WTC11 (cell line): ENCODE results near the gene BIRC2. TPM values are rescaled to one million over a fixed set of nuclear protein-coding genes. Genes with fewer than 3 reads are reported as not detected.

Source experiments
- ATAC-seq: fragments of 200-7000 bp; cut with Tn5 transposase; 2 replicates; pipeline ENCODE4 v1.10.0; 2021; ENCODE audit warnings: mild to moderate bottlenecking, moderate library complexity
- CTCF ChIA-PET: fragments of 300-600 bp; sonication (Branson Sonifier 250); formaldehyde crosslinking; loops from one replicate; lab custom pipeline; 2021; ENCODE audit warnings: antibody characterized with exemption; lab: Charles Lee
- POLR2A ChIA-PET: fragments of 350-600 bp; sonication (Branson Sonifier 250); formaldehyde crosslinking; loops from one replicate; lab custom pipeline; 2021; ENCODE audit warnings: antibody characterized with exemption; lab: Charles Lee
- DNase-seq: peaks from one replicate; pipeline ENCODE4 v3.0.0; 2021; ENCODE audit warnings: low spot score
- H3K27ac Mint-ChIP-seq: 2 replicates; pipeline ENCODE4 v1.8.0; 2021; ENCODE audit warnings: mixed read lengths
- H3K27me3 Mint-ChIP-seq: 2 replicates; pipeline ENCODE4 v1.8.0; 2021; ENCODE audit warnings: low read depth, mild to moderate bottlenecking, moderate library complexity, mixed read lengths
- H3K36me3 Mint-ChIP-seq: 2 replicates; pipeline ENCODE4 v1.8.0; 2021; ENCODE audit warnings: mixed read lengths
- H3K4me1 Mint-ChIP-seq: 2 replicates; pipeline ENCODE4 v1.8.0; 2022; ENCODE audit warnings: mixed read lengths
- H3K4me3 Mint-ChIP-seq: 2 replicates; pipeline ENCODE4 v1.8.0; 2021; ENCODE audit warnings: mild to moderate bottlenecking, moderate library complexity, mixed read lengths
- H3K9me3 Mint-ChIP-seq: 2 replicates; pipeline ENCODE4 v1.8.0; 2021; ENCODE audit warnings: mixed read lengths
- ESRRA ChIP-seq: sonication (generic); formaldehyde crosslinking; IDR thresholded peaks from 2 replicates; pipeline ENCODE4 v1.8.1; 2022; ENCODE audit warnings: mild to moderate bottlenecking, missing genetic modification reagents, borderline replicate concordance
- FOXJ3 ChIP-seq: sonication (generic); formaldehyde crosslinking; IDR thresholded peaks from 2 replicates; pipeline ENCODE4 v1.9.0; 2021; ENCODE audit warnings: missing genetic modification reagents, mild to moderate bottlenecking, borderline replicate concordance
- FOXK1 ChIP-seq: sonication (generic); formaldehyde crosslinking; IDR thresholded peaks from 2 replicates; pipeline ENCODE4 v1.8.0; 2022; ENCODE audit warnings: mild to moderate bottlenecking, moderate library complexity, missing genetic modification reagents
- FOXP1 ChIP-seq: sonication (generic); formaldehyde crosslinking; IDR thresholded peaks from 2 replicates; pipeline ENCODE4 v1.8.0; 2022; ENCODE audit warnings: missing genetic modification reagents, mild to moderate bottlenecking, moderate library complexity, borderline replicate concordance
- GRHL2 ChIP-seq: fragments of 250-450 bp; sonication (Bioruptor Pico); IDR thresholded peaks from 2 replicates; pipeline ENCODE4 v1.8.0; 2022; ENCODE audit warnings: mild to moderate bottlenecking, moderate library complexity; ENCODE audit not compliant: insufficient replicate concordance, severe bottlenecking
- HMGA2 ChIP-seq: fragments of 250-450 bp; sonication (Bioruptor Pico); IDR thresholded peaks from 2 replicates; pipeline ENCODE4 v1.4.0; 2021; ENCODE audit warnings: mild to moderate bottlenecking, moderate library complexity
- MAX ChIP-seq: sonication (generic); formaldehyde crosslinking; IDR thresholded peaks from 2 replicates; pipeline ENCODE4 v1.8.0; 2022; ENCODE audit warnings: mild to moderate bottlenecking, missing genetic modification reagents
- NFATC4 ChIP-seq: fragments of 250-450 bp; sonication (Bioruptor Pico); IDR thresholded peaks from 2 replicates; pipeline ENCODE4 v1.9.0; 2021; ENCODE audit warnings: mild to moderate bottlenecking
- NFE2L1 ChIP-seq: sonication (generic); formaldehyde crosslinking; IDR thresholded peaks from 2 replicates; pipeline ENCODE4 v1.8.1; 2023; ENCODE audit warnings: missing genetic modification reagents
- NFYB ChIP-seq: sonication (generic); formaldehyde crosslinking; conservative IDR thresholded peaks from 2 replicates; pipeline ENCODE4 v1.8.0; 2022; ENCODE audit warnings: low read depth, missing genetic modification reagents
- TCF7 ChIP-seq: sonication (generic); formaldehyde crosslinking; IDR thresholded peaks from 2 replicates; pipeline ENCODE4 v1.8.0; 2022; ENCODE audit warnings: mild to moderate bottlenecking, low read depth, missing genetic modification reagents, moderate library complexity
- TP53 ChIP-seq: sonication (generic); formaldehyde crosslinking; IDR thresholded peaks from 2 replicates; pipeline ENCODE4 v1.8.1; 2023; ENCODE audit warnings: mild to moderate bottlenecking, missing genetic modification reagents
- ZNF121 ChIP-seq: sonication (generic); formaldehyde crosslinking; IDR thresholded peaks from 2 replicates; pipeline ENCODE4 v1.8.0; 2023; ENCODE audit warnings: missing genetic modification reagents
- ZNF232 ChIP-seq: sonication (generic); formaldehyde crosslinking; IDR thresholded peaks from 2 replicates; pipeline ENCODE4 v1.8.0; 2022; ENCODE audit warnings: mild to moderate bottlenecking, missing genetic modification reagents
- ZNF317 ChIP-seq: sonication (generic); formaldehyde crosslinking; IDR thresholded peaks from 2 replicates; pipeline ENCODE4 v1.8.1; 2023; ENCODE audit warnings: low read depth, mild to moderate bottlenecking, moderate library complexity, missing genetic modification reagents, borderline replicate concordance
- ZNF396 ChIP-seq: fragments of 250-450 bp; sonication (Bioruptor Pico); IDR thresholded peaks from 2 replicates; pipeline ENCODE4 v1.8.0; 2021; ENCODE audit warnings: mild to moderate bottlenecking, moderate library complexity, borderline replicate concordance
- total RNA-seq: library from RNA; stranded (reverse); gene quantifications from 3 replicates; pipeline ENCODE4 v1.2.3, GENCODE V29; 2021
- TF ChIP-seq, protein P1 (sequence below): sonication (generic); formaldehyde crosslinking; IDR thresholded peaks from 2 replicates; pipeline ENCODE4 v1.8.0; 2023; ENCODE audit warnings: missing genetic modification reagents
- TF ChIP-seq, protein P2 (sequence below): sonication (generic); formaldehyde crosslinking; IDR thresholded peaks from 2 replicates; pipeline ENCODE4 v1.8.1; 2022; ENCODE audit warnings: low read depth, mild to moderate bottlenecking, moderate library complexity, missing genetic modification reagents, borderline replicate concordance
- TF ChIP-seq, protein P3 (sequence below): fragments of 250-450 bp; sonication (Bioruptor Pico); IDR thresholded peaks from 2 replicates; pipeline ENCODE4 v2.1.2; 2022; ENCODE audit warnings: mild to moderate bottlenecking, moderate library complexity

Gene BIRC2
- total RNA-seq, 1 experiment from 2014 or later, result 22.3 TPM

GRCh38 chr11:102395720-102396393, 48.8 kb downstream of the BIRC2 start:
- ATAC-seq, result no peak
- no peak for DNase-seq
- no peaks in the 10 kb centered on the region for H3K4me1 Mint-ChIP-seq

GRCh38 chr11:102396708-102397563, 49.9 kb downstream of the BIRC2 start:
- DNase-seq (no peak), ATAC-seq (no peak)
- Mint-ChIP-seq H3K4me3 (no peak overlapping the region), H3K27me3 (no peaks in the 10 kb centered on the region), H3K9me3 (no peaks in the 10 kb centered on the region), H3K36me3 (peaks cover 37% of the 10 kb centered on the region)
- POLR2A ChIA-PET, result no interaction called here
- TF ChIP-seq NFYB (CRISPR knock-in tag), result no peak
- no peak for TF ChIP-seq FOXP1
- TF ChIP-seq, protein P1, sequence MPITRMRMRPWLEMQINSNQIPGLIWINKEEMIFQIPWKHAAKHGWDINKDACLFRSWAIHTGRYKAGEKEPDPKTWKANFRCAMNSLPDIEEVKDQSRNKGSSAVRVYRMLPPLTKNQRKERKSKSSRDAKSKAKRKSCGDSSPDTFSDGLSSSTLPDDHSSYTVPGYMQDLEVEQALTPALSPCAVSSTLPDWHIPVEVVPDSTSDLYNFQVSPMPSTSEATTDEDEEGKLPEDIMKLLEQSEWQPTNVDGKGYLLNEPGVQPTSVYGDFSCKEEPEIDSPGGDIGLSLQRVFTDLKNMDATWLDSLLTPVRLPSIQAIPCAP (CRISPR knock-in tag), result no peak
- no peak for TF ChIP-seq ZNF396 (CRISPR knock-in tag)
- TF ChIP-seq, protein P2, sequence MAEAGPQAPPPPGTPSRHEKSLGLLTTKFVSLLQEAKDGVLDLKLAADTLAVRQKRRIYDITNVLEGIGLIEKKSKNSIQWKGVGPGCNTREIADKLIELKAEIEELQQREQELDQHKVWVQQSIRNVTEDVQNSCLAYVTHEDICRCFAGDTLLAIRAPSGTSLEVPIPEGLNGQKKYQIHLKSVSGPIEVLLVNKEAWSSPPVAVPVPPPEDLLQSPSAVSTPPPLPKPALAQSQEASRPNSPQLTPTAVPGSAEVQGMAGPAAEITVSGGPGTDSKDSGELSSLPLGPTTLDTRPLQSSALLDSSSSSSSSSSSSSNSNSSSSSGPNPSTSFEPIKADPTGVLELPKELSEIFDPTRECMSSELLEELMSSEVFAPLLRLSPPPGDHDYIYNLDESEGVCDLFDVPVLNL, result no peak
- no peak for TF ChIP-seq FOXK1
- no peak for TF ChIP-seq MAX (CRISPR knock-in tag)
- TF ChIP-seq NFE2L1 (CRISPR knock-in tag), result no peak
- TF ChIP-seq, all 79 proteins: peak for 0
- H3K27ac Mint-ChIP-seq, result no peak overlapping the region
- H3K4me1 Mint-ChIP-seq, result no peaks in the 10 kb centered on the region
- CTCF ChIA-PET, result interaction anchor here (1.6 kb wide), 1 partner anchor 10 kb away, joined by 7 read pairs; no protein-coding TSS in a partner anchor

More at GRCh38 chr11:102395720-102396393, 48.8 kb downstream of the BIRC2 start:
- CTCF ChIA-PET, result interaction anchor here (0.6 to 1.0 kb wide), 3 partner anchors 217 to 385 kb away, joined by 3 read pairs; partner anchors contain the start of gene MMP10
- no peaks in the 10 kb centered on the region for H3K9me3 Mint-ChIP-seq
- H3K36me3 Mint-ChIP-seq, result peaks cover 27% of the 10 kb centered on the region
- no peaks in the 10 kb centered on the region for H3K27me3 Mint-ChIP-seq
- POLR2A ChIA-PET, result no interaction called here
- no peak for TF ChIP-seq NFATC4 (CRISPR knock-in tag)
- TF ChIP-seq ZNF121, result peak; percentile 59; the same call in 1 of the 2 replicates
- TF ChIP-seq TP53 (CRISPR knock-in tag), result no peak
- no peak overlapping the region for H3K27ac Mint-ChIP-seq
- no peak overlapping the region for H3K4me3 Mint-ChIP-seq

GRCh38 chr11:102398297-102398696, 51.3 kb downstream of the BIRC2 start:
- Mint-ChIP-seq H3K9me3 (no peaks in the 10 kb centered on the region), H3K36me3 (peaks cover 34% of the 10 kb centered on the region)

GRCh38 chr11:102399189-102399588, 52.2 kb downstream of the BIRC2 start:
- DNase-seq (no peak), ATAC-seq (no peak)
- Mint-ChIP-seq H3K27ac (no peak overlapping the region), H3K4me1 (no peaks in the 10 kb centered on the region), H3K27me3 (no peaks in the 10 kb centered on the region), H3K36me3 (peaks cover 31% of the 10 kb centered on the region), H3K9me3 (no peaks in the 10 kb centered on the region), H3K4me3 (no peak overlapping the region)
- ChIA-PET POLR2A (no interaction called here), CTCF (interaction anchor here (1.7 kb wide), 1 partner anchor 9 kb away, joined by 8 read pairs; no protein-coding TSS in a partner anchor)
- TF ChIP-seq, protein P3, sequence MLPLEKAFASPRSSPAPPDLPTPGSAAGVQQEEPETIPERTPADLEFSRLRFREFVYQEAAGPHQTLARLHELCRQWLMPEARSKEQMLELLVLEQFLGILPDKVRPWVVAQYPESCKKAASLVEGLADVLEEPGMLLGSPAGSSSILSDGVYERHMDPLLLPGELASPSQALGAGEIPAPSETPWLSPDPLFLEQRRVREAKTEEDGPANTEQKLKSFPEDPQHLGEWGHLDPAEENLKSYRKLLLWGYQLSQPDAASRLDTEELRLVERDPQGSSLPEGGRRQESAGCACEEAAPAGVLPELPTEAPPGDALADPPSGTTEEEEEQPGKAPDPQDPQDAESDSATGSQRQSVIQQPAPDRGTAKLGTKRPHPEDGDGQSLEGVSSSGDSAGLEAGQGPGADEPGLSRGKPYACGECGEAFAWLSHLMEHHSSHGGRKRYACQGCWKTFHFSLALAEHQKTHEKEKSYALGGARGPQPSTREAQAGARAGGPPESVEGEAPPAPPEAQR (CRISPR knock-in tag), result no peak
- TF ChIP-seq NFATC4 (CRISPR knock-in tag) (no peak), FOXJ3 (no peak), ESRRA (no peak), HMGA2 (CRISPR knock-in tag) (no peak), ZNF232 (CRISPR knock-in tag) (no peak), ZNF317 (CRISPR knock-in tag) (no peak)
- TF ChIP-seq, protein P2, result no peak

More at GRCh38 chr11:102398297-102398696, 51.3 kb downstream of the BIRC2 start:
- H3K27me3 Mint-ChIP-seq, result no peaks in the 10 kb centered on the region
- TF ChIP-seq MAX (CRISPR knock-in tag), result no peak
- TF ChIP-seq TCF7 (CRISPR knock-in tag), result no peak
- no peak for TF ChIP-seq GRHL2
- TF ChIP-seq, all 79 proteins: peak for 0
- H3K4me3 Mint-ChIP-seq, result no peak overlapping the region
- H3K27ac Mint-ChIP-seq, result no peak overlapping the region
- CTCF ChIA-PET, result interaction anchor here (1.6 kb wide), 1 partner anchor 8 kb away, joined by 7 read pairs; no protein-coding TSS in a partner anchor
- H3K4me1 Mint-ChIP-seq, result no peaks in the 10 kb centered on the region
- DNase-seq, result no peak
- POLR2A ChIA-PET, result no interaction called here
- no peak for ATAC-seq
